Activated T-helper 17 cell treated with anti-CD3 and anti-CD28 coated beads, Interleukin-2, amount 50 U/mL, for 72 hours (primary cell): ENCODE data around the gene MYL1. TPM values are rescaled to one million over a fixed set of nuclear protein-coding genes. Genes with fewer than 3 reads are reported as not detected.

Source experiments
- ATAC-seq: fragments of 150-1000 bp; cut with Tn5 transposase; replicated peaks from 2 replicates; pipeline ENCODE4 v1.10.0; 2021; ENCODE audit warnings: mild to moderate bottlenecking, moderate library complexity
- H3K27ac Mint-ChIP-seq: one replicate; pipeline ENCODE4 v1.8.0; 2022; ENCODE audit warnings: mixed read lengths
- H3K27me3 Mint-ChIP-seq: one replicate; pipeline ENCODE4 v1.8.0; 2022; ENCODE audit warnings: mixed read lengths
- H3K36me3 Mint-ChIP-seq: one replicate; pipeline ENCODE4 v1.8.0; 2022; ENCODE audit warnings: low read depth, mild to moderate bottlenecking, mixed read lengths
- H3K4me1 Mint-ChIP-seq: one replicate; pipeline ENCODE4 v1.8.0; 2022; ENCODE audit warnings: mixed read lengths
- H3K4me3 Mint-ChIP-seq: one replicate; pipeline ENCODE4 v1.8.0; 2022; ENCODE audit warnings: mild to moderate bottlenecking, mixed read lengths
- H3K9me3 Mint-ChIP-seq: one replicate; pipeline ENCODE4 v1.8.0; 2022; ENCODE audit warnings: mixed read lengths
- total RNA-seq, 2 donors: library from RNA; stranded (reverse); gene quantifications; one replicate each; pipeline ENCODE4 v1.2.3, GENCODE V29; 2022

Gene MYL1
- total RNA-seq: not detected

- no peaks in the 10 kb centered on the region for H3K9me3 Mint-ChIP-seq
- H3K27ac Mint-ChIP-seq: no peak within 1 kb of the TSS
- no peaks in the 10 kb centered on the region for H3K36me3 Mint-ChIP-seq
- no peaks in the 10 kb centered on the region for H3K4me1 Mint-ChIP-seq
- peaks cover 11% of the 10 kb centered on the region for H3K27me3 Mint-ChIP-seq
- H3K4me3 Mint-ChIP-seq: no peak within 1 kb of the TSS
- ATAC-seq: no peak
Observed at GRCh38 chr2:210315015-210315788, at the start of gene MYL1. Gene MYL1 (minus strand): TSS chr2:210315174. CDS start chr2:210315042, 132 bp downstream.

GRCh38 chr2:210363876-210364275 is 48.9 kb upstream of the MYL1 start:
- Mint-ChIP-seq H3K4me1 (no peaks in the 10 kb centered on the region), H3K9me3 (no peaks in the 10 kb centered on the region), H3K4me3 (no peak overlapping the region), H3K36me3 (no peaks in the 10 kb centered on the region), H3K27me3 (peaks cover 4% of the 10 kb centered on the region), H3K27ac (no peak overlapping the region)
- ATAC-seq: no peak

- Mint-ChIP-seq H3K36me3 (no peaks in the 10 kb centered on the region), H3K27ac (no peak overlapping the region), H3K4me3 (no peak overlapping the region), H3K9me3 (no peaks in the 10 kb centered on the region), H3K4me1 (no peaks in the 10 kb centered on the region), H3K27me3 (peaks cover 4% of the 10 kb centered on the region)
- no peak for ATAC-seq
Observed at GRCh38 chr2:210363261-210363660, 48.3 kb upstream of the MYL1 start.

- H3K27ac Mint-ChIP-seq: no peak overlapping the region
- peaks cover 2% of the 10 kb centered on the region for H3K27me3 Mint-ChIP-seq
- no peaks in the 10 kb centered on the region for H3K36me3 Mint-ChIP-seq
- H3K4me1 Mint-ChIP-seq: no peaks in the 10 kb centered on the region
- no peak overlapping the region for H3K4me3 Mint-ChIP-seq
- ATAC-seq: no peak
- H3K9me3 Mint-ChIP-seq: no peaks in the 10 kb centered on the region
Observed at GRCh38 chr2:210360412-210360811, 45.4 kb upstream of the MYL1 start.

- ATAC-seq: no peak
- no peaks in the 10 kb centered on the region for H3K36me3 Mint-ChIP-seq
- H3K27me3 Mint-ChIP-seq: no peaks in the 10 kb centered on the region
- no peak overlapping the region for H3K4me3 Mint-ChIP-seq
- H3K4me1 Mint-ChIP-seq: no peaks in the 10 kb centered on the region
- no peak overlapping the region for H3K27ac Mint-ChIP-seq
- no peaks in the 10 kb centered on the region for H3K9me3 Mint-ChIP-seq
Observed at GRCh38 chr2:210356944-210357343, 42.0 kb upstream of the MYL1 start.

- Mint-ChIP-seq H3K27me3 (no peaks in the 10 kb centered on the region), H3K9me3 (peaks cover 19% of the 10 kb centered on the region), H3K4me3 (no peak overlapping the region), H3K27ac (no peak overlapping the region), H3K36me3 (no peaks in the 10 kb centered on the region), H3K4me1 (no peaks in the 10 kb centered on the region)
- no peak for ATAC-seq
Observed at GRCh38 chr2:210337159-210337558, 22.2 kb upstream of the MYL1 start.

- ATAC-seq: no peak
- Mint-ChIP-seq H3K4me1 (no peaks in the 10 kb centered on the region), H3K27me3 (no peaks in the 10 kb centered on the region), H3K9me3 (no peaks in the 10 kb centered on the region), H3K27ac (no peak overlapping the region), H3K36me3 (no peaks in the 10 kb centered on the region), H3K4me3 (no peak overlapping the region)
Observed at GRCh38 chr2:210324906-210325305, 9.9 kb upstream of the MYL1 start.

GRCh38 chr2:210324458-210324857 is 9.5 kb upstream of the MYL1 start:
- H3K9me3 Mint-ChIP-seq: no peaks in the 10 kb centered on the region
- H3K36me3 Mint-ChIP-seq: no peaks in the 10 kb centered on the region
- H3K27ac Mint-ChIP-seq: no peak overlapping the region
- H3K27me3 Mint-ChIP-seq: no peaks in the 10 kb centered on the region
- H3K4me3 Mint-ChIP-seq: no peak overlapping the region
- no peak for ATAC-seq
- H3K4me1 Mint-ChIP-seq: no peaks in the 10 kb centered on the region

- no peak overlapping the region for H3K4me3 Mint-ChIP-seq
- no peaks in the 10 kb centered on the region for H3K27me3 Mint-ChIP-seq
- H3K4me1 Mint-ChIP-seq: no peaks in the 10 kb centered on the region
- no peaks in the 10 kb centered on the region for H3K9me3 Mint-ChIP-seq
- no peak for ATAC-seq
- no peak overlapping the region for H3K27ac Mint-ChIP-seq
- H3K36me3 Mint-ChIP-seq: no peaks in the 10 kb centered on the region
Observed at GRCh38 chr2:210323003-210323402, 8.0 kb upstream of the MYL1 start.

GRCh38 chr2:210318891-210319290 is 3.9 kb upstream of the MYL1 start:
- no peak for ATAC-seq
- H3K27ac Mint-ChIP-seq: no peak overlapping the region
- H3K4me1 Mint-ChIP-seq: no peaks in the 10 kb centered on the region
- H3K9me3 Mint-ChIP-seq: no peaks in the 10 kb centered on the region
- H3K36me3 Mint-ChIP-seq: no peaks in the 10 kb centered on the region
- peaks cover 8% of the 10 kb centered on the region for H3K27me3 Mint-ChIP-seq
- no peak overlapping the region for H3K4me3 Mint-ChIP-seq

- no peak overlapping the region for H3K4me3 Mint-ChIP-seq
- peaks cover 8% of the 10 kb centered on the region for H3K27me3 Mint-ChIP-seq
- no peak for ATAC-seq
- H3K27ac Mint-ChIP-seq: no peak overlapping the region
- no peaks in the 10 kb centered on the region for H3K36me3 Mint-ChIP-seq
- H3K4me1 Mint-ChIP-seq: no peaks in the 10 kb centered on the region
- no peaks in the 10 kb centered on the region for H3K9me3 Mint-ChIP-seq
Observed at GRCh38 chr2:210318486-210318885, 3.5 kb upstream of the MYL1 start.

- no peak overlapping the region for H3K27ac Mint-ChIP-seq
- H3K27me3 Mint-ChIP-seq: peaks cover 7% of the 10 kb centered on the region
- H3K9me3 Mint-ChIP-seq: no peaks in the 10 kb centered on the region
- no peaks in the 10 kb centered on the region for H3K36me3 Mint-ChIP-seq
- no peak for ATAC-seq
- H3K4me3 Mint-ChIP-seq: no peak overlapping the region
- H3K4me1 Mint-ChIP-seq: no peaks in the 10 kb centered on the region
Observed at GRCh38 chr2:210310550-210310949, 4.4 kb downstream of the MYL1 start.

- Mint-ChIP-seq H3K27ac (no peak overlapping the region), H3K27me3 (peaks cover 3% of the 10 kb centered on the region), H3K36me3 (no peaks in the 10 kb centered on the region), H3K4me1 (no peaks in the 10 kb centered on the region), H3K9me3 (no peaks in the 10 kb centered on the region), H3K4me3 (no peak overlapping the region)
- no peak for ATAC-seq
Observed at GRCh38 chr2:210309548-210310233, 5.3 kb downstream of the MYL1 start.

- Mint-ChIP-seq H3K36me3 (no peaks in the 10 kb centered on the region), H3K27me3 (peaks cover 3% of the 10 kb centered on the region), H3K27ac (no peak overlapping the region), H3K9me3 (no peaks in the 10 kb centered on the region), H3K4me3 (no peak overlapping the region), H3K4me1 (no peaks in the 10 kb centered on the region)
- ATAC-seq: no peak
Observed at GRCh38 chr2:210303498-210303897, 11.5 kb downstream of the MYL1 start.

GRCh38 chr2:210302326-210302725 is 12.6 kb downstream of the MYL1 start:
- Mint-ChIP-seq H3K4me3 (no peak overlapping the region), H3K27me3 (peaks cover 3% of the 10 kb centered on the region), H3K36me3 (no peaks in the 10 kb centered on the region), H3K9me3 (no peaks in the 10 kb centered on the region), H3K27ac (no peak overlapping the region), H3K4me1 (no peaks in the 10 kb centered on the region)
- ATAC-seq: no peak
